CD4-positive, alpha-beta T cell treated with Interleukin-15 for 4 hours (primary cell): ENCODE measurements around the gene TRMT2A.

ENCODE experiments used
- DNase-seq: peaks from one replicate; pipeline ENCODE4 v3.0.0-alpha.2; 2020; ENCODE audit warnings: low spot score

The TRMT2A gene

DNA sequence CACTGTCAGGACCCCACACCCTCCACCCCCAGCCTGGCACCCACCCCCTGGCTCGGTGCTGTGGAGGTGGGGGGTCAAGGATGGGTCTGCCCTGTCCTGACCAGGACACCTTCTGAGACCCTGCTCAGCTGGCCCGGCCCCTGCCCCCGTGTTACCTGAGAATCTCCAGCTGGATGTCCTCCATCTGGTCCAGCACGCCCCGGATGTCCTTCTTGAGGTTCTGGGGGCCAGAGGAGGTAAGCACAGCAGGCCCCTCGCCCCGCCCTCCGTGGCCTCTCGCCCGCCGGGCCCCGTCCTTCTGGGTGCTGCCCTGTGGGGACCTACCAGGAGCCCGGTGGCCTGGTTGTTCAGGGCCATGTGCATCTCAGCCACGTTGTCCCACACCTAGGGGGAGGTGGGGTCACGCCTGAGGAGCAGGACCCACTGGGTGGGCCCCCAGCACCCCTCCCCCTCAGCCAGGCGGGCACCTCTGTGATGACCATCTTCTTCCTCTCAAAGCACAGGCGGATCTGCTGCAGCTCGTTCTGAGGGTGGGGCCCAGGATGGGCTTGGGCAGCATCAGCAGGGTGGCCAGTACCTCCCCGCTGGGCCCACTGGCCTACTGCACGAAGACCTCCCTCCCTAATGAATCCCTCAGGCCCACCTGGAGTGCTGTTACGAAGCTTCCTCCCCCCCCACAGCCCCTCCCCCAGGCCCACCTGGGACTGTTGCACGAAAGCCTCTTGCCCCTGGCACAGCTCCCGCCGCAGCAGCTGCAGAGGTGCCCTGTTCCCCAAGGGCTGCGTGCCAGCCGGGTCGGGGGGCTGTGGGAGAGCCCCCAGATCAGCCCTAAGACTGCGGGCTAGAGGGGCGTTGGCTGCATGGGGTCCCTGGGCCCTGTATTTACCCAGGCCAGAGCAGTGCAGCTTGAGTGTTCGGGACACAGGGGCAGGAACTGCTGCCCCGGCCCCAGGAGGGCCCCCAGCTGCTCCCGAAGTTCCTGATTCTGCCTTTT is 32.5 kb upstream of the TRMT2A start:
- DNase-seq = no peak

DNA sequence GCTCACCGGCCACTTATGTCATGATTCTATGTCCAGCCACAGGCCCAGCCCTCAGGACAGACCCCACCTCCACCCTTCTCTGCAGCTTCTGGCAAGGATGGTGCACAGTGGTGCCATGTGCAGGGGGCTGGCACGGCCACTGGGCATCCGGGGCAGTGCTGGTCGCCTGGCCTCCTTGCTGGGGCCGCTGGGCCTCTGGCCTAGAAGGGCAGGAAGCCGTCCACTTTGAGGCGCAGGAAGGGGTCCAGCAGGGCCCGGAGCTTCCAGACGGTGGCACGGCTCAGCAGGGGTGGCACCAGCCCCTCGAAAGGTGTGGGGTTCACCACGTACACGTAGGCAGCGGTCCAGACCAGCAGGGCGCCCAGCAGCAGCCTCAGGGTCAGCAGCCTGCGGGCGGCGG is 31.4 kb upstream of the TRMT2A start:
- no peak for DNase-seq

- DNase-seq = no peak
These were observed 30.4 kb upstream of the TRMT2A start for GRCh38 chr22:20147237-20147988.

- no peak for DNase-seq
These were observed 29.8 kb upstream of the TRMT2A start for GRCh38 chr22:20146777-20147176.

DNA sequence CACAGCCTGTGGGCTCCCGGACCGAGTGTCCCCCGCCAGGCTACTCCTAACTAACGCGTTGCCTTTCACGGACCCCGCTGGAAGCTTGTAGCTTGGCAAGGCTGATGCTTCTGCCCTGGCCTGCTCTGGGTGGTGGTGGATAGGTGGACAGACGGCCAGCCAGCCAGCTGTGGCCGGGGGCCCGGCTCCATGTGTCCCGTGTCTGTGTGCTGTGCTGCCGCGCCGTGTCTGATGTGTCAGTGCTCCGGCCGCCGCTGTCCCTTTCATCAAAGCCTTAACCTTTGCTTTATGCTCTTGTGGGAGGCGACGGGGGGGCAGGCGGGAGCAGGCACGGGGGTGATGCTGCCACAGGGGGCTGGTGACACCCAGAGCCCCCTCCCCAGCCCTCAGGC is 28.8 kb upstream of the TRMT2A start:
- no peak for DNase-seq

DNA sequence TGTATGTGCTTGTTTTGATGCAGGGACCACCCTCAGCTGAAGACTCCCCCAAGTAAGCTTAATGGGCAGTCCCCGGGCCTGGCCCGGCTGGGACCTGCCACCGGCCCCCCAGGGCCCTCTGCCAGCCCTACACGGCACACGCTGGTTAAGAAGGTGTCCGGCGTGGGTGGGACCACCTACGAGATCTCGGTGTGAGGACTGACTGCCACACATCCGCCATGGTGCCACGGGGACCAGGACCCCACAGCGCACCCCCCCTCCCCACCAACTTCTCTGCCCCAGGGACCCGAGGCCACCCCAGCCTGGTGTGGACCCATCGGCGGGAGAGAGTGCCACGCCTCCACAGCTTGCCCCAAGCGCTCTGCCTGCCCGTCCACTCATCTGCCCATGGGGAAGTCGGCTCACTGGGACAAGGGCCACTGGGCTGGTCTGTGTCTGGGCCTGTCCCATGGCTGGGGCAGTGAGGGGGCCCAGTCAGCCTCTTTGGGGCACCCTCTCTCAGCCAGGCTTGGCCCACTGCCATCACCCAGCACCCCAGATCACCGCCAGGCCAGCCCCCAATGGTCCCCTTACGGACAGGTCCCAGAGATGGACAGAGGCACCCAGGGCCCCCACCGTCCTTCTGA is 28.3 kb upstream of the TRMT2A start:
- no peak for DNase-seq

- DNase-seq = no peak
These were observed 27.0 kb upstream of the TRMT2A start for GRCh38 chr22:20143883-20144665.

DNA sequence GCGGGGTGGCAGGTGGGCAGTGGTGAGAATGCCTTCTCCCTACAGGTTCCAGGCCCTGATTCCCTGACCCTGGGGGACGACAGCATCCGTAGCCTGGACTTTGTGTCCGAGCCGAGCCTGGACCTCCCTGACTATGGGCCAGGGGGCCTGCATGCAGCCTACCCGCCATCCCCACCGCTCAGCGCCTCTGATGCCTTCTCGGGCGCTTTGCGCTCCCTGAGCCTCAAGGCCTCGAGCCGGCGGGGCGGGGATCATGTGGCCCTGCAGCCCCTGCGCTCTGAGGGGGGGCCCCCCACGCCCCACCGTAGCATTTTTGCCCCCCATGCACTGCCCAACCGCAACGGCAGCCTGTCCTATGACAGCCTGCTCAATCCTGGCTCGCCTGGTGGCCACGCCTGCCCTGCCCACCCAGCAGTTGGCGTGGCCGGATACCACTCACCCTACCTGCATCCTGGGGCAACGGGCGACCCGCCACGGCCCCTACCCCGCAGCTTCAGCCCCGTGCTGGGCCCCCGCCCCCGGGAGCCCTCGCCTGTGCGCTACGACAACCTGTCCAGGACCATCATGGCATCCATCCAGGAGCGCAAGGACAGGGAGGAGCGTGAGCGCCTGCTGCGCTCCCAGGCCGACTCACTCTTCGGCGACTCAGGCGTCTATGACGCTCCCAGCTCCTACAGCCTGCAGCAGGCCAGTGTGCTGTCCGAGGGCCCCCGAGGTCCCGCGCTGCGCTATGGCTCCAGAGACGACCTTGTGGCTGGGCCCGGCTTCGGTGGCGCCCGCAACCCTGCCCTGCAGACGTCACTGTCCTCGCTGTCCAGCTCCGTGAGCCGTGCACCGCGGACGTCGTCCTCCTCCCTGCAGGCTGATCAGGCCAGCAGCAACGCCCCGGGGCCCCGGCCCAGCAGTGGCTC is 25.9 kb upstream of the TRMT2A start:
- DNase-seq = no peak

- DNase-seq = no peak
These were observed 24.4 kb upstream of the TRMT2A start for GRCh38 chr22:20141186-20142077.

GRCh38 chr22:20140521-20140964 is 23.5 kb upstream of the TRMT2A start:
- DNase-seq = no peak

DNA sequence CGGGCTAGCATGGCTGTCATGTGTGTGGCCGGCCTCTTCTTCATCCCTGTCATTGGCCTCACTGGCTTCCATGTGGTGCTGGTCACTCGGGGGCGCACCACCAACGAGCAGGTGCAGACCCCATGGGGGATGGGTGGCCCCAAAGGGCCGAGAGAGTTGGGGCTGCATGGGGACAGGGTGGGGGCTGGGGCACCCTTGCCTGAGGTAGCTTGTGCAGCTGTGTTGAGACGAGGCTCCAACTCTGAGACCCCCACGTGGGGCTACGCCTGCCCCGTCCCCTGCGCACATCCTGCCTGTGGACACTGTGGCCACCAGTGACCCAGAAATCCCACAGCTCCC is 23.1 kb upstream of the TRMT2A start:
- no peak for DNase-seq

DNA sequence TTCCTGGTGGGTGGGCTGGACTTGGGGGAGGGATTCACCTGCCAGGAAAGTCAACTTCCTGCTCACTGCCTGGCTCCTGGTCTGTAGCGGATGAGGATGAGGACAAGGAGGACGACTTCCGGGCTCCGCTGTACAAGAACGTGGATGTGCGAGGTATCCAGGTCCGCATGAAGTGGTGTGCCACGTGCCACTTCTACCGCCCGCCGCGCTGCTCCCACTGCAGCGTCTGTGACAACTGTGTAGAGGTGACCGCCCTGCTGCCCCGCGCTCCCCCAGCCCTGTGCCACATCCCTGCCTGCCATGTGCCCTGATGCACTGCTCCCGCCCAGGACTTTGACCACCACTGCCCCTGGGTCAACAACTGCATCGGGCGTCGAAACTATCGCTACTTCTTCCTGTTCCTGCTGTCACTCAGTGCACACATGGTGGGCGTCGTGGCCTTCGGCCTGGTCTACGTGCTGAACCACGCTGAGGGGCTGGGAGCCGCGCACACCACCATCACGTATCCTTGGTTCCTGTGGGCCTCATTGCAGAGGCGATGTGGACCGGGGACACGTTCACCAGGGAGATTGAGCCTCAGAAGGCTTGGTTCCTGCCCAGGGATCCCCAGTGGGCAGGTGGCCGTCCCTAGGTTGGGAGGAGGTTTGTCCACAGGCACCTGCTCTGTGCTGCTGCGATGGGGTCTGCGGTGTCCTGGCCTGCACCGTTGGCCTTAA is 22.5 kb upstream of the TRMT2A start:
- no peak for DNase-seq

- no peak for DNase-seq
These were observed 21.8 kb upstream of the TRMT2A start for GRCh38 chr22:20138868-20139267.

- DNase-seq = no peak
These were observed 21.4 kb upstream of the TRMT2A start for GRCh38 chr22:20138417-20138738.

DNA sequence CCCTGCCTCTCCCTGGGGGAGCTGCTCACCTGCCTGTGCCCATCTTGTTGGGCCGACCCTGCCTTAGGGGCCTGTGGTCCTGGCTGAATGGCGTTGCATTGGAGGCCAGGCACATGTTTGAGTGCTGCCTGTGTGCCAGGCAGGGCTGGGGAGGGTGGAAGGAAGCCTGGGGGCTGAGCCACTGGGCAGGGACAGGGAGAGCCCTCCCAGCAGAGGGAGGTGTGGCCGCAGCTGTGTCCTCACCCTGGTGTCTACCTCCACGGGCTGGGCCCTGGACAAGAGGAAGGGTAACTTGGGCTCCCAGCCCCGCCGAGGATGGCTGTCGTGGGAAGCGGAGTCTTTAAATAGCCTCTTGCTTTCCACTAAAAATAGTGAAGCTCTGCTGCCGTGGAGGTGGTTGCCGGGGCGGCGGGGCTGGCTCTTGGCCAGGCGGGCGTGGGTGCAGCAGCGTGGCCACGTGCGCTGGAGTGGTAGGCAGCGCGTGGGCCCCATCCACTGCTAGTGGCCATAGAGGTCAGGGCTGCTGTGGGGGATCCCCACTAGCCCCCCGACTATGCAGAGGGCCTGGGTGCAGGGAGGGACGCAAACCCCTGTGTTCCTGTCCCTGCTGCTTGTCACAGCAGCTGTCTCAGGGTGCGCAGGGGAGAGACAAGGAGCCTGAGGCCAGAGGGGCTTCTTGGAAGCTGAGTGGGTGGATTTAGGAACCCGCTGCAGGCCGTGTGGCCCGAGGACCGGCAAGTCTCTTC is 20.8 kb upstream of the TRMT2A start:
- DNase-seq = no peak

DNA sequence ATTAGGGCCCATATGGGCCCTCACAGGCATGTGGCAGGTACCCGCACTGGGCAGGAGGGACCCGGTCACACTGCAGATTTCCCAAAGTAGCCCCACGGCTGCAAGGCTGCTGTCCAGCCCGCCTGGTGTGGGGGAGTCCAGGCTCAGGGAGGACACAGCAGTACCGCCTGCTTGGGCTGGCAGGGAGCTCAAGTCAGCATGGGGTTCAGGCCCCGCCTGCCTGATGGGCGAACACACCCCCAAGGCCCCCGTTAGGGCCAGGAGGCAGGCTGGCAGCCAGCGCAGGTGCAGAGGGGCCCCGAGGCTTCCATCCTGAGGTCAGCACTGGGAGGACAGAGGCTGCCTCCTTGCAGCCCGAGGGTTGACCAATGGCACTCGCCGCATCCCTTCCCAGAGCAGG is 20.1 kb upstream of the TRMT2A start:
- no peak for DNase-seq

- no peak for DNase-seq
These were observed 19.5 kb upstream of the TRMT2A start for GRCh38 chr22:20136603-20136873.

DNA sequence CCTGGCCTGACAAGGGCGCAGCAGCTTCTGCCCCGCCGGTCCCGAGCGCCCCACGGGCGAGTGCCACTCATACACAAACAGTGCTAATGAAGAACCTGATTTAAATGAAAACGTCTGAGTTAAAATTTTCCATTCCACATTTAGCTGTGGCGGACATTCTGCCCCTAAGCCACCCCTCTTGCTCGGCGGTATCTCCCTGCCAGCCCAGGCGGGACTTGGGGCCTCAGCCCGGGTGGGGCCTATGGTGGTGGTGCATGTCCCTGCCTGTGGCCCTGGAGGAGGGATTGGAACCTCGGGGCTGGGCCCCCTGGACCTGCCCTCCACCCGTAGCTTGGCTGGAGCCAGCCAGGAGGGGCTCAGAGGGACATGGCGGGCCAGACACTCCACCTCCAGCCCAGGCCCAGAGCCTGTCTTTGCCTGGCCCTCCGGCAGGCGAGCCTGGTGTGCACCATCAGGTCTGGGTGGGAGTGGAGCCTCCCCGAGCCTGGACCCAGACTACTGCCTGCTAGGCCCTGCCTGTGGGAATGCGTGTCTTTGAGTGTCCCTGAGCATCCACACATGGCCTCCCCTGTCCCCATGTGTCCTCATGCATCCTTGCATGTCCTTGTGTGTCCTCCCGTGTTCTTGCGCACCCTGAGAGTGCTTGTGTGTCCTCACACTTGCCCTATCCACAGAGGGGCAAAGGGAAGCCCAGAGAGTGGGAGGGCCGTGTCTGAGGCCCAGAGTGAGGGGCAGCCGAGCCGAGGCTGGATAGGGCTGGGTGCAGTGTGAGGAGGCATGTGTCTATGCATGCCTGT is 19.0 kb upstream of the TRMT2A start:
- DNase-seq = no peak
